Endothelial cell of umbilical vein (primary cell): ENCODE results near the gene CPSF3. TPM values are rescaled to one million over a fixed set of nuclear protein-coding genes. Genes with fewer than 3 reads are reported as not detected.

Experiments
- BruUV-seq: library from RNA; stranded (reverse); fragments of 400-500 nt; replicated peaks from 2 replicates; lab custom pipeline; 2021; lab: Mats Ljungman, UMichigan
- CTCF ChIA-PET: fragments of 300-600, 350-600 bp; sonication (Branson Sonifier 250); formaldehyde crosslinking; loops from one replicate; lab custom pipeline; 2021; ENCODE audit warnings: antibody characterized with exemption, inconsistent platforms; lab: Charles Lee
- POLR2A ChIA-PET: fragments of 300-600, 350-600 bp; sonication (Branson Sonifier 250); formaldehyde crosslinking; loops from one replicate; lab custom pipeline; 2021; ENCODE audit warnings: antibody characterized with exemption, inconsistent platforms; lab: Charles Lee
- DNase-seq: peaks from one replicate; pipeline ENCODE4 v3.0.0-alpha.2; 2011; ENCODE audit warnings: low read depth, low spot score
- FAIRE-seq: peaks from 2 replicates; lab custom pipeline; 2011; peaks lifted over from hg19 to GRCh38; lab: Jason Lieb, UNC
- H2AFZ ChIP-seq: 2 replicates; pipeline ENCODE4 v1.6.0; 2012; ENCODE audit warnings: low read depth, low read length, control low read depth, inconsistent platforms
- H3K27ac ChIP-seq: 2 replicates; pipeline ENCODE4 v1.5.1; 2011; ENCODE audit warnings: low read depth, mild to moderate bottlenecking, control low read depth, low read length, moderate library complexity; ENCODE audit not compliant: insufficient read depth
- H3K27me3 ChIP-seq, 2 experiments: 2 replicates each; pipeline versions ENCODE4 v1.6.0 to v1.6.1; 2011; ENCODE audit warnings: low read length in 2 of 2, mixed read lengths in 1 of 2; ENCODE audit not compliant: control insufficient read depth in 2 of 2, insufficient read depth in 2 of 2
- H3K36me3 ChIP-seq, 2 experiments: 2 replicates in 1 of 2; 3 replicates in 1 of 2; pipeline ENCODE4 v1.5.1; 2011; ENCODE audit warnings: low read length in 2 of 2, mild to moderate bottlenecking in 1 of 2, moderate library complexity in 1 of 2; ENCODE audit not compliant: control insufficient read depth in 2 of 2, insufficient read depth in 2 of 2; ENCODE audit errors: extremely low read depth in 1 of 2
- H3K4me1 ChIP-seq: 3 replicates; pipeline ENCODE4 v1.5.1; 2011; ENCODE audit warnings: mild to moderate bottlenecking, low read length; ENCODE audit not compliant: control insufficient read depth, insufficient read depth; ENCODE audit errors: extremely low read depth
- H3K4me2 ChIP-seq: 2 replicates; pipeline ENCODE4 v1.6.1; 2011; ENCODE audit warnings: low read length, control low read depth, mixed read lengths; ENCODE audit not compliant: insufficient read depth
- H3K4me3 ChIP-seq, 3 experiments: fragments of 200-600 bp in 1 of 3; sonication (generic), shearing (Covaris generic) in 1 of 3; replicated peaks in 1 of 3; 2 replicates each; pipeline ENCODE4 v1.5.1; 2011 to 2016; ENCODE audit warnings: control low read depth in 3 of 3, low read length in 3 of 3, mild to moderate bottlenecking in 2 of 3, inconsistent platforms in 1 of 3, low read depth in 1 of 3, moderate library complexity in 1 of 3; ENCODE audit not compliant: insufficient read depth in 1 of 3
- H3K79me2 ChIP-seq: 2 replicates; pipeline ENCODE4 v1.6.0; 2012; ENCODE audit warnings: low read length, inconsistent platforms; ENCODE audit not compliant: control insufficient read depth, insufficient read depth
- H3K9ac ChIP-seq: replicated peaks from 2 replicates; pipeline ENCODE3; 2011; ENCODE audit warnings: low read length, control low read depth; ENCODE audit not compliant: insufficient read depth; ENCODE audit errors: extremely low read depth
- H3K9me1 ChIP-seq: replicated peaks from 3 replicates; pipeline ENCODE4 v1.6.0; 2011; ENCODE audit warnings: mild to moderate bottlenecking, low read length; ENCODE audit not compliant: control insufficient read depth, insufficient read depth; ENCODE audit errors: extremely low read depth
- H3K9me3 ChIP-seq: replicated peaks from 2 replicates; pipeline ENCODE4 v1.5.1; 2012; ENCODE audit warnings: low read length, inconsistent platforms; ENCODE audit not compliant: control insufficient read depth, insufficient read depth
- H4K20me1 ChIP-seq: replicated peaks from 2 replicates; pipeline ENCODE3; 2011; ENCODE audit warnings: mild to moderate bottlenecking, low read length; ENCODE audit not compliant: control insufficient read depth, insufficient read depth; ENCODE audit errors: extremely low read depth
- EZH2 ChIP-seq: IDR thresholded peaks from 2 replicates; pipeline ENCODE4 v1.6.1; 2012; ENCODE audit warnings: borderline replicate concordance, low read depth, mild to moderate bottlenecking, moderate library complexity, low read length, inconsistent platforms; ENCODE audit not compliant: severe bottlenecking
- FOS ChIP-seq: IDR thresholded peaks from 2 replicates; pipeline ENCODE4 v1.6.1; 2011; ENCODE audit warnings: mild to moderate bottlenecking, low read length, moderate library complexity, borderline replicate concordance; ENCODE audit not compliant: insufficient read depth
- GATA2 ChIP-seq: IDR thresholded peaks from 2 replicates; pipeline ENCODE4 v1.7.0; 2011; ENCODE audit warnings: low read depth, mild to moderate bottlenecking, moderate library complexity, mixed read lengths, low read length; ENCODE audit not compliant: insufficient read length, insufficient read depth
- JUN ChIP-seq: IDR thresholded peaks from 2 replicates; pipeline ENCODE4 v1.6.1; 2011; ENCODE audit warnings: borderline replicate concordance, low read depth; ENCODE audit not compliant: insufficient read length, insufficient read depth
- MAX ChIP-seq: IDR thresholded peaks from 2 replicates; pipeline ENCODE4 v1.6.1; 2011; ENCODE audit not compliant: insufficient read depth, insufficient read length
- MYC ChIP-seq: IDR thresholded peaks from one replicate; pipeline ENCODE4 v1.6.1; 2011; ENCODE audit warnings: mild to moderate bottlenecking, low read depth, low read length
- POLR2A ChIP-seq: IDR thresholded peaks from 2 replicates; pipeline ENCODE4 v1.6.1; 2012; ENCODE audit warnings: low read depth, mild to moderate bottlenecking, control low read depth, low read length
- POLR2AphosphoS5 ChIP-seq: IDR thresholded peaks from 2 replicates; pipeline ENCODE4 v1.6.1; 2012; ENCODE audit warnings: low read depth, mild to moderate bottlenecking, control low read depth, low read length, moderate library complexity; ENCODE audit not compliant: insufficient read depth
- dilution Hi-C: fragments of 300-500 bp; cut with MboI; formaldehyde crosslinking; loops from one replicate; pipeline ENCODE4 v1.15.0; 2019; ENCODE audit warnings: low sequenced_read_pairs; ENCODE audit not compliant: extremely low pct_ligation_motif_present
- intact Hi-C: fragments of 100-400 bp; cut with micrococcal nuclease; formaldehyde crosslinking; loops from one replicate; pipeline ENCODE4 v1.10.0; 2022
- polyA plus RNA-seq, 4 experiments: library from polyadenylated mRNA; depleted of rRNA in 3 of 4; stranded (reverse) in 3 of 4; unstranded in 1 of 4; fragments of >200 nt; gene quantifications; 2 replicates each; pipeline versions ENCODE4 v1.2.1 to v1.2.3, GENCODE V29; 2011 to 2012; ENCODE audit warnings: missing spikeins in 1 of 4
- total RNA-seq: library from RNA; stranded (reverse); gene quantifications from 2 replicates; pipeline ENCODE4 v1.2.3, GENCODE V29; 2021
- TF ChIP-seq, protein P1 (sequence below), 2 donors: IDR thresholded peaks; 1 replicate in 1 of 2; 2 replicates in 1 of 2; pipeline ENCODE4 v1.5.1; 2011; ENCODE audit warnings: low read length in 2 of 2, mild to moderate bottlenecking in 2 of 2, moderate library complexity in 2 of 2, control low read depth in 1 of 2, inconsistent platforms in 1 of 2, low read depth in 1 of 2; ENCODE audit not compliant: insufficient read depth in 1 of 2; ENCODE audit errors: extremely low read depth in 1 of 2

The CPSF3 gene
- total and polyA plus RNA-seq, 2 donors (not counting 3 experiments of a cell fraction or from before 2014, with no cell fraction given): 13.7 to 35.6 TPM

DNA sequence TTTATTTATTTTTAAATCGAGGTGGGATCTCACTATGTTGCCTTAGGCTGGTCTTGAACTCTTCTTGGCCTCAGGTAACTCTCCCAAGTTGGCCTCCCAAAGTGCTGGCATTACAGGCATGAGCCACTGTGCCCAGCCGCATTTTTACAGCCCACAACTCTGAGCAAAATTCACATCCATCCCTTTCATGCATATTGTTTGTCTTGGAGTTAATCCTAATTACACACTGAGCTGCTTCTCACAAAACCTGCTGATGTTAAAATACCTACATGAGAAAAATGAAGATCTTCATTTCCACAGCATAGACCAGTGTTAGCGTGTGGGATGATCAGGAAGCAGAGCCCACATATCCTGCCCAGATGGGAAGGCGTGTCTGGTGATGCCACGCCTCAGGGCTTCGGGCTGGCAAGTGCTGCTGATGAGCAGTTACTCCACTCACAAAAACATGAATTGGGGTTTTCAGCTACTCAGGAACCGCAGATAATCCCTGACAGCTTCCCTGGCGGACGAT, 14.8 kb upstream of the CPSF3 start:
- H3K27ac ChIP-seq: no peak overlapping the region
- H3K79me2 ChIP-seq: no peaks in the 10 kb centered on the region
- POLR2A ChIA-PET: no interaction called here
- H3K4me2 ChIP-seq: no peak overlapping the region
- CTCF ChIA-PET: no interaction called here
- H2AFZ ChIP-seq: no peak overlapping the region
- H3K4me1 ChIP-seq: no peaks in the 10 kb centered on the region
- H3K4me3 ChIP-seq: no peak overlapping the region
- no peaks in the 10 kb centered on the region for H3K9me3 ChIP-seq
- DNase-seq (no peak), FAIRE-seq (no peak)
- intact Hi-C loops: no loop called here
- no peaks in the 10 kb centered on the region for H4K20me1 ChIP-seq
- no TSS peak for BruUV-seq
- no peak overlapping the region for H3K9ac ChIP-seq
- TF ChIP-seq JUN: no peak
- H3K36me3 ChIP-seq: peaks cover 16% of the 10 kb centered on the region in 2 experiments
- dilution Hi-C loops: no loop called here
- no peaks in the 10 kb centered on the region for H3K9me1 ChIP-seq
- no peaks in the 10 kb centered on the region for H3K27me3 ChIP-seq

DNA sequence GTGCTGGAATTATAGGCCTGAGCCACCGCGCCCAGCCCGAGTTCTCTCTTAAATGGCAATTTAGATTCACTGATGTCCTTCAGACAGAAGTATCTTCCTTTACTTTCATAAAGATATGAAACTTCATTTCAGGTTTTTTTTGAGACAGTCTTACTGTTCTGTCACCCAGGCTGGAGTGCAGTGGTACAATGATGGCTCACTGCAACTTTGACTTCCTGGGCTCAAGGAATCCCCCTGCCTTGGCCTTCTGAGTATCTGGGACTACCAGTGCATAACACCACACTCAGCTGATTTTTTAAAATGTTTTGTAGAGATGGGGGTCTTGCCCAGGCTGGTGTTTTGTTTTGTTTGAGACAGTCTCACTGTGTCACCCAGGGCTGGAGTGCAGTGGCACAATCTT, 13.3 kb upstream of the CPSF3 start:
- Histone ChIP-seq H3K4me1 (no peaks in the 10 kb centered on the region), H3K4me3 (no peak overlapping the region), H3K27me3 (no peaks in the 10 kb centered on the region), H3K9me3 (no peaks in the 10 kb centered on the region), H3K79me2 (peaks cover 5% of the 10 kb centered on the region), H3K9me1 (no peaks in the 10 kb centered on the region), H3K27ac (no peak overlapping the region), H3K4me2 (no peak overlapping the region), H2AFZ (no peak overlapping the region), H4K20me1 (no peaks in the 10 kb centered on the region), H3K36me3 (peaks cover 15 to 16% of the 10 kb centered on the region in 2 experiments), H3K9ac (no peak overlapping the region)
- dilution Hi-C loops: no loop called here
- CTCF ChIA-PET: no interaction called here
- no peak for FAIRE-seq
- no TSS peak for BruUV-seq
- DNase-seq: no peak
- no peak for TF ChIP-seq GATA2
- no peak for TF ChIP-seq FOS
- no peak for TF ChIP-seq POLR2A
- no peak for TF ChIP-seq MAX
- TF ChIP-seq MYC: no peak
- TF ChIP-seq, protein P1, sequence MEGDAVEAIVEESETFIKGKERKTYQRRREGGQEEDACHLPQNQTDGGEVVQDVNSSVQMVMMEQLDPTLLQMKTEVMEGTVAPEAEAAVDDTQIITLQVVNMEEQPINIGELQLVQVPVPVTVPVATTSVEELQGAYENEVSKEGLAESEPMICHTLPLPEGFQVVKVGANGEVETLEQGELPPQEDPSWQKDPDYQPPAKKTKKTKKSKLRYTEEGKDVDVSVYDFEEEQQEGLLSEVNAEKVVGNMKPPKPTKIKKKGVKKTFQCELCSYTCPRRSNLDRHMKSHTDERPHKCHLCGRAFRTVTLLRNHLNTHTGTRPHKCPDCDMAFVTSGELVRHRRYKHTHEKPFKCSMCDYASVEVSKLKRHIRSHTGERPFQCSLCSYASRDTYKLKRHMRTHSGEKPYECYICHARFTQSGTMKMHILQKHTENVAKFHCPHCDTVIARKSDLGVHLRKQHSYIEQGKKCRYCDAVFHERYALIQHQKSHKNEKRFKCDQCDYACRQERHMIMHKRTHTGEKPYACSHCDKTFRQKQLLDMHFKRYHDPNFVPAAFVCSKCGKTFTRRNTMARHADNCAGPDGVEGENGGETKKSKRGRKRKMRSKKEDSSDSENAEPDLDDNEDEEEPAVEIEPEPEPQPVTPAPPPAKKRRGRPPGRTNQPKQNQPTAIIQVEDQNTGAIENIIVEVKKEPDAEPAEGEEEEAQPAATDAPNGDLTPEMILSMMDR (IDR thresholded peaks at IDR 0.05; ENCODE audit: extremely low read depth in 1 of 2, insufficient read depth in 1 of 2, low read depth in 1 of 2, low read length in 2 of 2): no peak
- TF ChIP-seq JUN: no peak
- no peak for TF ChIP-seq EZH2
- no peak for TF ChIP-seq POLR2AphosphoS5
- intact Hi-C loops: no loop called here
- POLR2A ChIA-PET: no interaction called here
